ENCODE results near the gene KCNQ5. TPM values are rescaled to one million over a fixed set of nuclear protein-coding genes. Genes with fewer than 3 reads are reported as not detected.
A peak's percentile ranks its signal among the peaks of the same experiment; 100 is the strongest.

The KCNQ5 gene
- total RNA-seq, 1 experiment from 2014 or later: not detected

- no peaks in the 10 kb centered on the region; the same call in 1 of the 2 replicates for H3K4me1 ChIP-seq
- DNase-seq: no peak
- no peak overlapping the region for H3K4me3 ChIP-seq
- H3K9me3 ChIP-seq (replicated peaks): no peaks in the 10 kb centered on the region
- no peaks in the 10 kb centered on the region; the same call in 1 of the 2 replicates for H3K27me3 ChIP-seq
- no peak overlapping the region for H3K27ac ChIP-seq
- H3K36me3 ChIP-seq: no peaks in the 10 kb centered on the region
These were observed 458.1 kb downstream of the KCNQ5 start for GRCh38 chr6:73079978-73080377.

DNA sequence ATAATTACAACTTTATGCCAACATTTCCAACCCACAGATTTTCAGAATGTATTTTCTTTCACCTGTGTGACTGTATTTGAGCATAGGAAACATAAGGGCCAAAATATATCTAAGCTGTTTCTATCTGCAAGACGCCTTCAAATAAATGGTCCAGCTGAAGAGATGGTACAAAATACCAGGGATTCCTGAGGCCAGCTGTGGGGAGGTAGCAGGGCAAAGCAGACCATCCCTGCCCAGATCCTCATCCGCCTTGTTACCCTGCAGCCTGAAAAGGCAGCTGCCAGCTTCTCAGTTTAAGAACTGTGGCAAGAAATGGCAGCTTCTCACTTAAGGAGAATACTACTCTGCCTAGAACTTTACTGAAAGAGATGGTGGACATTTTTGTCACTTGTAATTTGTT, 460.1 kb downstream of the KCNQ5 start:
- no peaks in the 10 kb centered on the region; the same call in 1 of the 2 replicates for H3K27me3 ChIP-seq
- no peaks in the 10 kb centered on the region for H3K36me3 ChIP-seq
- peak in 1 of 2 experiments; percentile 18 for DNase-seq
- H3K4me3 ChIP-seq: no peak overlapping the region
- no peaks in the 10 kb centered on the region for H3K9me3 ChIP-seq (replicated peaks)
- H3K4me1 ChIP-seq: no peaks in the 10 kb centered on the region; the same call in 1 of the 2 replicates
- no peak overlapping the region for H3K27ac ChIP-seq

DNA sequence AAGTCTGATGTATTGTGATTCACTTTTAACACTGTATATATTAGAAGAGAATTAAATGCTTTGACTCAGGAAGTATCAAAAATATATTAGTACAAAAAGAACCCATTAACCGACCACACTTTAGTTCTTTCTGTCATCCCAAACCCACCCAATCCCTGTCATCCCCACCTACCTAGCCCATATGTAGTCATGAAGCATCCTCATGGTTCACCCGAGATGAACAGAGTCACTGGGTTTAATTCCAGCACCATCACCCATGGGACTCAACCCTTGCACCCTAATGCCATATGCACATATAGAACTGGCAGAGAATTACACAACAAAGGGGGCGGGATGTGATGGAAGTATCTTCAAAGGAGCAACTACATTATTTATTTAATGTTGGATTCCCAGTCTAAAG, 462.0 kb downstream of the KCNQ5 start:
- no peaks in the 10 kb centered on the region for H3K9me3 ChIP-seq (replicated peaks)
- DNase-seq: no peak
- no peaks in the 10 kb centered on the region for H3K36me3 ChIP-seq
- no peaks in the 10 kb centered on the region; the same call in 1 of the 2 replicates for H3K27me3 ChIP-seq
- H3K4me3 ChIP-seq: no peak overlapping the region
- H3K27ac ChIP-seq: no peak overlapping the region
- no peaks in the 10 kb centered on the region; the same call in 1 of the 2 replicates for H3K4me1 ChIP-seq

DNA sequence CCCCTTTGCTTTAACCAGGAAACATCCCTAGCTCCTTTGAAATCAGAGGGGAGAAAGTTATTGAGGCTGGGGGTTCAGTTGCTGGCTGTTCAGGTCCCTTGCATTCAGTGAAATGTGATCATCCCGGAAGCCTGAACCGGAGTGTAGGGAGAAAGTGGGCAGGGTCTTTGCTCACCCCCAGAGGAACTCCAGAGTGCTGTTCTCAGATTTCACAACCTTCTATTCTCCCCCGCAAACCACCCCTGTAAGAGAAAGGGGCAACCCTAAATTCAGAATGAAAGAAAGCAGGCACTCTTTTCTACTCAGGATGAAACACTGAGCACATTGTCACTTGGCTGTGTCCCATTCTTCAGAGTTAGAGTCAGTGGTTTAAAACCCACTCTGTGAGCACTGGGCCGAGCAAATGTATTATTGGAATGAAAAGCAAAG, 463.6 kb downstream of the KCNQ5 start:
- H3K36me3 ChIP-seq: no peaks in the 10 kb centered on the region
- no peak overlapping the region for H3K27ac ChIP-seq
- no peaks in the 10 kb centered on the region for H3K9me3 ChIP-seq (replicated peaks)
- no peaks in the 10 kb centered on the region for H3K27me3 ChIP-seq
- no peak overlapping the region for H3K4me3 ChIP-seq
- H3K4me1 ChIP-seq: no peaks in the 10 kb centered on the region; the same call in 1 of the 2 replicates
- DNase-seq: peak; percentile 3 to 36

- DNase-seq: no peak
- no peaks in the 10 kb centered on the region for H3K27me3 ChIP-seq
- H3K4me3 ChIP-seq: no peak overlapping the region
- no peaks in the 10 kb centered on the region for H3K9me3 ChIP-seq (replicated peaks)
- H3K27ac ChIP-seq: no peak overlapping the region
- H3K4me1 ChIP-seq: no peaks in the 10 kb centered on the region; the same call in 1 of the 2 replicates
- H3K36me3 ChIP-seq: no peaks in the 10 kb centered on the region
These were observed 464.9 kb downstream of the KCNQ5 start for GRCh38 chr6:73086726-73087125.

GRCh38 chr6:73088138-73088813, 466.4 kb downstream of the KCNQ5 start:
- no peak overlapping the region for H3K27ac ChIP-seq
- no peaks in the 10 kb centered on the region for H3K36me3 ChIP-seq
- no peaks in the 10 kb centered on the region; the same call in 1 of the 2 replicates for H3K4me1 ChIP-seq
- no peak overlapping the region for H3K4me3 ChIP-seq
- H3K9me3 ChIP-seq (replicated peaks): no peaks in the 10 kb centered on the region
- no peaks in the 10 kb centered on the region for H3K27me3 ChIP-seq
- no peak for DNase-seq

DNA sequence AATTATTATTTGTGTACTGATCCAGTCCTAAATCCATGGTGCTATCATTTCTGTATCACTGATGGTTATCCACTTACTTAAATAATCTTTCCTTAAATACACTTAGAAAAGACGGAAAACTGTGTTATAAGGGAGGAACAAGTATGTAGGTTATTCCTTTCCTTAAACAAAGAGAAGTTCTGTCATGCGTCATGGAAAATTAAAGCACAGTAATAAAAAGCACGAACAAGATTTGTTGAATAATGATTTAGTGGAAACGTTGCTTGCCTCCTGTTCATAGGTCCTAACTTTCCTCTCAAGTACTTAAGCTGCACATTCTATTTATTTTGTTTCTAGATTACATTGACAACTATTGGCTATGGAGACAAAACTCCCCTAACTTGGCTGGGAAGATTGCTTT, 483.1 kb downstream of the KCNQ5 start:
- Histone ChIP-seq H3K4me1 (no peaks in the 10 kb centered on the region), H3K27me3 (no peaks in the 10 kb centered on the region), H3K36me3 (no peaks in the 10 kb centered on the region), H3K4me3 (no peak overlapping the region), H3K9me3 (replicated peaks) (0 out of 2 replicates have a peak, but pooled peaks cover 3% of the 10 kb centered on the region), H3K27ac (no peak overlapping the region)
- DNase-seq: no peak

- Histone ChIP-seq H3K27me3 (no peaks in the 10 kb centered on the region), H3K9me3 (replicated peaks) (0 out of 2 replicates have a peak, but pooled peaks cover 3% of the 10 kb centered on the region), H3K27ac (no peak overlapping the region), H3K4me1 (no peaks in the 10 kb centered on the region), H3K4me3 (no peak overlapping the region), H3K36me3 (no peaks in the 10 kb centered on the region)
- DNase-seq: no peak
These were observed 485.2 kb downstream of the KCNQ5 start for GRCh38 chr6:73107016-73107415.

DNA sequence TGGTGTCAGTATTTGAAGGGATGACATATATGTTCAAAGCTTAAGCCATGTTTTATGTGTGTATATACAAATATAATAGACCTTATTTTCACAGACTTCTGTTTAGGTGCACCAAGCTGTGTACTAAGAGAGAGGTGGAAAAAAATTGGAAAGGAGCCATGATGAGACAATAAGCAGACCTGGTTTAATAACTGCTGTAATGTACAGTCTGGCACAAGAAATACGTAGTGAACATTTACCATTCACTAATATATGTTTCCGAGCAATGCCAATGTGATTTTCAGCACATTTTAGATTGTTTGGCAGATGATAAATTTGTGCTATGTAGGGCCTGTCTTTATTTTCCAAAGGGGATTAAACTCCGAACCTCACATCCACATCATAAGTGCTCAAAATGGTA, 487.1 kb downstream of the KCNQ5 start:
- H3K36me3 ChIP-seq: no peaks in the 10 kb centered on the region
- DNase-seq: no peak
- H3K9me3 ChIP-seq (replicated peaks): no peaks in the 10 kb centered on the region
- H3K27me3 ChIP-seq: no peaks in the 10 kb centered on the region
- no peaks in the 10 kb centered on the region for H3K4me1 ChIP-seq
- no peak overlapping the region for H3K27ac ChIP-seq
- no peak overlapping the region for H3K4me3 ChIP-seq

DNA sequence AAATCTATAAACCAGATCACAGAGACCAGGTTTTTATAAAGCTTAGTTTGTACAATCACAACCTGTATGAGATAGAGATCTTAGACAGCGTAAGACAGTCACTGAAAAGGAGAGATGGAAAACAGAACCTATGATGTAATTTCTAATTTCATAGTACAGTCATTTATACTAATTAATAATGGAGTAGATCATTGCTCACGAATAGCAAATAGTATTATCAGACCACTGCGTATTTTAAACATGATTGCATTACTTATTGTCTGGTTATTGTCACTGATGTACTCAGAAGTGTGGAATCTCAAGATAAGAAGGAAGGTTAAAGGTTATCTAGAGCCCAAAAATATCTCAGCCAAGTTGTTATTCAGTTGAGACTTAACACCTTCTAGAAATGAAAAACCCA, 487.8 kb downstream of the KCNQ5 start:
- Histone ChIP-seq H3K27ac (no peak overlapping the region), H3K4me1 (no peaks in the 10 kb centered on the region), H3K9me3 (replicated peaks) (no peaks in the 10 kb centered on the region), H3K36me3 (no peaks in the 10 kb centered on the region), H3K4me3 (no peak overlapping the region), H3K27me3 (no peaks in the 10 kb centered on the region)
- no peak for DNase-seq

DNA sequence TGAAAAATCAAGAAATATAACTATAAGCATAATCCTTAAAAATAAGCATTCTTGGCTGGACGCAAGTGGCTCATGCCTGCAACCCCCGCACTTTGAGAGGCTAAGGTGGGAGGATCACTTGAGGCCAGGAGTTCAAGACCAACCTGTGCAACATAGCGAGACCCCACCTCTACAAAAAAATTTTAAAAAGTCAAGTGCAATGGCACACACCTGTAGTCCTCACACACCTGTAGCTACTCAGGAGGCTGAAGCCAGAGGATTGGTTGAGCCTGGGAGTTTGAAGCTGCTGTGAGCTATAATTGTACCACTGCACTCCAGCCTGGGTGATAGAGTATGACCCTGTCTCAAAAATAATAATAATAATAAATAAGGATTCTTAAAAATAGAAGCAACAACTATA, 494.5 kb downstream of the KCNQ5 start:
- Histone ChIP-seq H3K9me3 (replicated peaks) (no peaks in the 10 kb centered on the region), H3K4me3 (no peak overlapping the region), H3K4me1 (peaks cover 12% of the 10 kb centered on the region), H3K27me3 (no peaks in the 10 kb centered on the region), H3K27ac (no peak overlapping the region), H3K36me3 (no peaks in the 10 kb centered on the region)
- no peak for DNase-seq

DNA sequence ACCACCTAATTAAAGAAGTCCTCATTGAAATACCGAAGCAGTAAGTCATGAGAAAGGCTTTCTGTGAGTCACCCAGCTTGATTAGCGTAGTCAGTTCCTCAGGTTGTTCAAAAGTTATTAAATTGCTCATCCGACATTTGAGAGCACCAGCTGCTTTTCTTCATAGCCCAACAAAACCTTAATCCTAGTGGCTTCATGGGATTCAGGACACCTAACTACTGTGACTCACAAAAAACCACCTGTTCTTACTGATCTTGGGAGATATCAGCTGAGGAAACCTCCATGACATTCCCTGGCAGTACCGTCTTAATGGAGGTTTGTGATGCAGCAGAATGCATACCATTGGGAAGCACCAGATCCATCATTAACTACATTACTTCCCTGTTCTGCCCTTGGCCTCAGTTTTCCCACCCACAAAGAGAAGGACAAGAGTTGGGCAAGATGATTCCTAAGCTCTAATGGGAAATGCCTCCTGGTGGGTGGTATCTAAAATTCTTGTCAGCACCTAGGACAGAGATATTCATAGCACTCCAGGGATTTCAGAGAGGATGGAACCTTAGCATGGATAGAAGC, 499.6 kb downstream of the KCNQ5 start:
- peak; percentile 77 to 92 for DNase-seq
- Histone ChIP-seq H3K27me3 (no peaks in the 10 kb centered on the region), H3K27ac (peak overlapping the region; percentile 56), H3K4me3 (no peak overlapping the region), H3K9me3 (replicated peaks) (no peaks in the 10 kb centered on the region), H3K4me1 (peaks cover 27% of the 10 kb centered on the region), H3K36me3 (no peaks in the 10 kb centered on the region)

DNA sequence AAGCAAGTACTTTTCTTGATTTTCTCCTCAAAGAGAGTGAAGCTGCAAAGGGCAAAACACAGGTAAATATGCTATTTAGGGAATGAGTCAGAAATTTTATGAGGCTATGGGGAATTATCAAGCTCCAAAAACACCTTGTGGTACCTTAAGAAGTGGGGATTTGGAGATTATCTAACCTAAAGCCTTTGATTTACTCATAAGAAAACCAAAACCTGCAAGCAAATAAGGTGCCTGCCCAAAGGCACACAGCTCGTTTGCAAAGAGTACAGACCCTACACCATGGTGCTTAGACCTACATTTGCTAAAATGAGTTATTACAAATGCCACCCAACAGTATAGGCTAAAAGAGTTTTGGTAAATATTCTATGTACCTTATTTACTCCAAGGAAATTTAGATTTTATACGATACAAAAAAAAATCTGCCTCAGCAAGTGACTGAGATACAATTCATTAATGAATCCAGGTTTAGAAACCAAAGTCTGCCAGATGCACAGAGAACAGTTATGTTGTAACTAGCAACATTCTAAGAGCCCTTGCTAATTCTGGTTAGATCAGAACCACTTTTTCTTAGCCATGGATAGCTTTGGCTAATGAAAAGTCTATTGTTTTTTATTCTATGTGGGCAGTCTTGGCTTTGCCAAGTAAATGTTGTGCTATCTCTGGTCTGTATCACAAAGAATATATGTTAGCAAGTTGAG, 501.9 kb downstream of the KCNQ5 start:
- Histone ChIP-seq H3K4me1 (peaks cover 27% of the 10 kb centered on the region), H3K36me3 (no peaks in the 10 kb centered on the region), H3K4me3 (no peak overlapping the region), H3K27me3 (no peaks in the 10 kb centered on the region), H3K27ac (no peak overlapping the region), H3K9me3 (replicated peaks) (no peaks in the 10 kb centered on the region)
- DNase-seq: no peak

- H3K36me3 ChIP-seq: no peaks in the 10 kb centered on the region
- H3K27me3 ChIP-seq: no peaks in the 10 kb centered on the region
- peak; percentile 86 to 92 for DNase-seq
These were observed 508.0 kb downstream of the KCNQ5 start for GRCh38 chr6:73129653-73130443.

More at GRCh38 chr6:73129653-73130443, 508.0 kb downstream of the KCNQ5 start:
- no peaks in the 10 kb centered on the region for H3K4me1 ChIP-seq
- H3K4me3 ChIP-seq: no peak overlapping the region
- H3K27ac ChIP-seq: no peak overlapping the region
- no peaks in the 10 kb centered on the region for H3K9me3 ChIP-seq (replicated peaks)
